ENCODE results near the gene HIVEP3.

HIVEP3 gene

GRCh38 chr1:41749991-41750745, 168.6 kb downstream of the HIVEP3 start:
- no peak for DNase-seq

- DNase-seq: no peak
These were observed 173.7 kb downstream of the HIVEP3 start for GRCh38 chr1:41745022-41745421.

- no peak for DNase-seq
These were observed 175.4 kb downstream of the HIVEP3 start for GRCh38 chr1:41743366-41743765.

GRCh38 chr1:41742219-41742618, 176.5 kb downstream of the HIVEP3 start:
- DNase-seq: no peak

- DNase-seq: no peak
These were observed 177.5 kb downstream of the HIVEP3 start for GRCh38 chr1:41741244-41741643.

GRCh38 chr1:41740630-41741239, 178.0 kb downstream of the HIVEP3 start:
- no peak for DNase-seq

GRCh38 chr1:41740058-41740457, 178.7 kb downstream of the HIVEP3 start:
- no peak for DNase-seq

- DNase-seq: no peak
These were observed 179.4 kb downstream of the HIVEP3 start for GRCh38 chr1:41739061-41739955.

GRCh38 chr1:41738475-41738874, 180.2 kb downstream of the HIVEP3 start:
- DNase-seq: no peak

GRCh38 chr1:41738006-41738405, 180.7 kb downstream of the HIVEP3 start:
- no peak for DNase-seq

GRCh38 chr1:41735631-41736260, 183.0 kb downstream of the HIVEP3 start:
- no peak for DNase-seq

- DNase-seq: no peak
These were observed 183.6 kb downstream of the HIVEP3 start for GRCh38 chr1:41735139-41735538.

- DNase-seq: no peak
These were observed 184.3 kb downstream of the HIVEP3 start for GRCh38 chr1:41734201-41734970.

- DNase-seq: no peak
These were observed 185.0 kb downstream of the HIVEP3 start for GRCh38 chr1:41733725-41734124.

- no peak for DNase-seq
These were observed 185.7 kb downstream of the HIVEP3 start for GRCh38 chr1:41733021-41733420.

GRCh38 chr1:41731516-41732030, 187.1 kb downstream of the HIVEP3 start:
- no peak for DNase-seq

GRCh38 chr1:41730806-41731205, 187.9 kb downstream of the HIVEP3 start:
- no peak for DNase-seq

GRCh38 chr1:41728403-41729202, 190.1 kb downstream of the HIVEP3 start:
- no peak for DNase-seq

GRCh38 chr1:41727749-41728115, 191.0 kb downstream of the HIVEP3 start:
- no peak for DNase-seq

GRCh38 chr1:41726899-41727748, 191.6 kb downstream of the HIVEP3 start:
- DNase-seq: no peak
